Kidney (tissue), 14 donors: Measurements from ENCODE around the gene CORIN. TPM values are rescaled to one million over a fixed set of nuclear protein-coding genes. Genes with fewer than 3 reads are reported as not detected.

ENCODE experiments used
- DNase-seq, 5 donors: peaks; one replicate each; pipeline ENCODE4 v3.0.0-alpha.2; 2013 to 2020
- FAIRE-seq: peaks from 2 replicates; lab custom pipeline; 2012; peaks lifted over from hg19 to GRCh38; lab: Jason Lieb, UNC
- H3K27ac ChIP-seq, 2 donors: one replicate each; pipeline ENCODE4 v1.7.0; 2013; ENCODE audit warnings: low read depth in 2 of 2, low read length in 2 of 2, inconsistent platforms in 1 of 2
- H3K27me3 ChIP-seq: one replicate; pipeline ENCODE4 v1.7.1; 2013; ENCODE audit warnings: low read length, inconsistent platforms; ENCODE audit not compliant: control insufficient read depth, insufficient read depth
- H3K36me3 ChIP-seq, 3 donors: one replicate each; pipeline versions ENCODE4 v1.7.0 to v1.7.1; 2013; ENCODE audit warnings: low read length in 3 of 3, control low read depth in 1 of 3, inconsistent platforms in 1 of 3; ENCODE audit not compliant: insufficient read depth in 3 of 3, control insufficient read depth in 2 of 3
- H3K4me1 ChIP-seq, 3 donors: one replicate each; pipeline versions ENCODE4 v1.7.0 to v1.7.1; 2013; ENCODE audit warnings: low read length in 3 of 3, inconsistent platforms in 1 of 3, low read depth in 1 of 3; ENCODE audit not compliant: control insufficient read depth in 2 of 3, insufficient read depth in 2 of 3
- H3K4me3 ChIP-seq, 3 donors: one replicate each; pipeline versions ENCODE4 v1.7.0 to v1.8.1; 2013; ENCODE audit warnings: low read length in 3 of 3, control low read depth in 1 of 3, inconsistent platforms in 1 of 3
- H3K9ac ChIP-seq, 3 donors: one replicate each; pipeline versions ENCODE4 v1.7.0 to v1.7.1; 2013; ENCODE audit warnings: low read length in 3 of 3, control low read depth in 1 of 3, inconsistent platforms in 1 of 3
- H3K9me3 ChIP-seq, 3 donors: one replicate each; pipeline versions ENCODE4 v1.7.0 to v1.7.1; 2013; ENCODE audit warnings: low read length in 3 of 3, control low read depth in 1 of 3, inconsistent platforms in 1 of 3; ENCODE audit not compliant: control insufficient read depth in 2 of 3, insufficient read depth in 1 of 3
- CTCF ChIP-seq: IDR thresholded peaks from 3 replicates; pipeline ENCODE4 v1.5.1; 2012; ENCODE audit warnings: mild to moderate bottlenecking, moderate library complexity, borderline replicate concordance; ENCODE audit not compliant: insufficient read depth; ENCODE audit errors: extremely low read depth
- intact Hi-C: fragments of 100-400 bp; cut with DNase I; formaldehyde crosslinking; loops from one replicate; pipeline ENCODE4 v1.11.1; 2022
- polyA plus RNA-seq: library from polyadenylated mRNA; stranded (reverse); fragments of 350-450 nt; fragmentation: Illumina TruSeq; extraction: RNeasy Lipid Tissue Mini Kit (QIAGEN cat#74804); gene quantifications from one replicate; pipeline ENCODE4 v1.2.3, GENCODE V29; 2014; ENCODE audit warnings: low read depth, low replicate concordance; ENCODE audit not compliant: insufficient read depth
- total RNA-seq: library from RNA; stranded (reverse); fragmentation: NEBNext Ultra II Directional; extraction: Animal tissue kit (Norgen Biotek cat#: 25700); gene quantifications from one replicate; pipeline ENCODE4 v1.2.1, GENCODE V29; 2021
- donor health status: control.
- donor health status: control.
- donor health status: control.
- donor health status: control.
- donor health status: control.
- donor health status: DM: yes; HTN: yes; CAD: no.
- donor health status: Normal renal cell carcinoma (clear cell type).

Gene CORIN
- total and polyA plus RNA-seq, 2 donors from 2014 or later, result 0.75 to 2.6 TPM

DNA sequence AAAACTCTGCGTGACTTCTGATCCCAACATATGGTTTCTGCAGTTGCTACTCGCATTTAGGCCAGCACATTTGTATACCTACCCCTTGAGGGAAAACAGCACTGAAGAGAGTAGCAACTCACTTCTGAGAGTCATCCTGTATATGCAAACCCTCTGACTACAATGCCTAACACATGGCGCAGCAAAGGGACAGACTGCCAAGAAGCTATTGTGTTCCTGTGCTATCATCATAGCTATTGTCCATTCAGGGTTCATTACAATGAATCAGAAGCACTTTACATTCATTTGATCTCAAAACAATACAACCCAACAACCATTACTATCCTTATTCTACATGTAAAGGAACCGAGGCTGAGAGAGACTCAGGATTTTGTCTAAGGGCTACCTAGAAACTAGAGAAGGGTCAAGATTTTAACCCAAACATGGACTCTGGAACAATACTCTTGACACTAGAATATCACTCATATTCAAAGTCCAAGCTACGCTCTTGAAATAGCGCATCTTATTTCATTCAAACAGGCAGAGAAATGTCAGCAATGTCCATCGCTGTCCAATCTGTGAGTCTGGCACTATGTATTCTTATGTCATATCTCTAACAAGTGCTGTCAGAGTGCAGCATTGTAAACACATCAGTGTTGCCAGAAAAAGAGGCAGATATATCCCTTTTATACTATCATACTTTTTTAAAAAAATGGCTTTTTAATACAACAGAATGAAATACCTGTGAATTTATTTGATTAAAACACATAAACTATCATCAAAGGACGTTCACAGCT, 173.6 kb downstream of the CORIN start:
- no peak overlapping the region for H3K27ac ChIP-seq
- H3K27me3 ChIP-seq, result no peaks in the 10 kb centered on the region
- peaks cover 0 to 1% (median 0%) of the 10 kb centered on the region in 3 donors for H3K9me3 ChIP-seq
- FAIRE-seq (no peak), DNase-seq (no peak)
- TF ChIP-seq CTCF, result no peak
- H3K4me3 ChIP-seq, result no peak overlapping the region
- no peaks in the 10 kb centered on the region for H3K36me3 ChIP-seq
- no peaks in the 10 kb centered on the region for H3K4me1 ChIP-seq
- intact Hi-C loops, result no loop called here
- no peak overlapping the region for H3K9ac ChIP-seq

- H3K4me3 ChIP-seq, result no peak overlapping the region
- TF ChIP-seq CTCF, result no peak
- no peaks in the 10 kb centered on the region for H3K36me3 ChIP-seq
- peaks cover 0 to 1% (median 0%) of the 10 kb centered on the region in 3 donors for H3K9me3 ChIP-seq
- no peak overlapping the region for H3K9ac ChIP-seq
- H3K27ac ChIP-seq, result no peak overlapping the region
- FAIRE-seq (no peak), DNase-seq (no peak)
- intact Hi-C loops, result no loop called here
- no peaks in the 10 kb centered on the region for H3K27me3 ChIP-seq
- H3K4me1 ChIP-seq, result no peaks in the 10 kb centered on the region
These were observed 174.9 kb downstream of the CORIN start for GRCh38 chr4:47662975-47663374.

GRCh38 chr4:47661741-47662140, 176.1 kb downstream of the CORIN start:
- Histone ChIP-seq H3K9ac (no peak overlapping the region), H3K27ac (no peak overlapping the region), H3K9me3 (peaks cover 0 to 1% (median 0%) of the 10 kb centered on the region in 3 donors), H3K36me3 (no peaks in the 10 kb centered on the region), H3K27me3 (no peaks in the 10 kb centered on the region), H3K4me3 (no peak overlapping the region), H3K4me1 (no peaks in the 10 kb centered on the region)
- DNase-seq (no peak), FAIRE-seq (no peak)
- intact Hi-C loops, result no loop called here
- TF ChIP-seq CTCF, result no peak
